RCC 7860 (cell line): ENCODE measurements around the gene PATJ.

Source experiments
- DNase-seq: peaks from one replicate; pipeline ENCODE4 v3.0.0-alpha.2; 2015; ENCODE audit warnings: low spot score
- FAIRE-seq: peaks from 2 replicates; lab custom pipeline; 2012; peaks lifted over from hg19 to GRCh38; lab: Jason Lieb, UNC

The PATJ gene

DNA sequence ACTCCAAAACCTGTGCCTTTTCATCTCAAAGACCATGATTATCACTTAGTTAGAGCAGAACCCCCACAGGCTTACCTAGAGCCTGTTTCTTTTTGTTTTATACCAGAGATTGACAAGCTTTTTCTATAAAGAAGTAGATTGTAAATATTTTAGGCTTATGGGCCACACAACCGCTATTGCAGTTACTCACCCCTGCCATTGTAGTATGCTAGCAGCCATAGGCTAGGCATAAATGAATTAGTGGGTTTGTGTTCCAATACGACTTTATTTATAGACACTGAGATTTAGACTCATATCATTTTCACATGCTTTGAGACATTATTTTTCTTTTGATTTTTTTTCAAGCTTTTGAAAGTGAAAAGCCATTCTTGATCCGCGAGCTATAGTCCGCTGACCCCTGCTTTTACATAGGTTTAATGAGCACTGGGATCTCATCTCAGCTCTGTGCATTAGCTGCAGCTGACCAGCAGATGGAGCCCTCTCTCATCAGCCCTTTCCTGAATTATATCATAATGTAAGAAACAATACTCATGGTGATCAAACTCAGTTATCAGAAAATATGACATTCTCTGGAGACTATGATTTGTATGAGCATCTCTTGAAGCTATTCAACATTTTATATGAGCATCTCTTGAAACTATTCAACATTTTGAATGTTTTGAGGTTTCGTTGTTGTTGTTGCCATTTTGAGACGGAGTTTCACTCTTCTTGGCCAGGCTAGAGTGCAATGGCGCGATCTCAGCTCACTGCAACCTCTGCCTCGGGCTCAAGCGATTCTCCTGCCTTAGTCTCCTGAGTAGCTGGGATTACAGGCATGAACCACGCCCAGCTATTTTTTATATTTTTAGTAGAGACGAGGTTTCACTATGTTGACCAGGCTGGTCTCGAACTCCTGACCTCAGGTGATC is 340.4 kb downstream of the PATJ start:
- FAIRE-seq (peak; percentile 51), DNase-seq (peak; percentile 36)

DNA sequence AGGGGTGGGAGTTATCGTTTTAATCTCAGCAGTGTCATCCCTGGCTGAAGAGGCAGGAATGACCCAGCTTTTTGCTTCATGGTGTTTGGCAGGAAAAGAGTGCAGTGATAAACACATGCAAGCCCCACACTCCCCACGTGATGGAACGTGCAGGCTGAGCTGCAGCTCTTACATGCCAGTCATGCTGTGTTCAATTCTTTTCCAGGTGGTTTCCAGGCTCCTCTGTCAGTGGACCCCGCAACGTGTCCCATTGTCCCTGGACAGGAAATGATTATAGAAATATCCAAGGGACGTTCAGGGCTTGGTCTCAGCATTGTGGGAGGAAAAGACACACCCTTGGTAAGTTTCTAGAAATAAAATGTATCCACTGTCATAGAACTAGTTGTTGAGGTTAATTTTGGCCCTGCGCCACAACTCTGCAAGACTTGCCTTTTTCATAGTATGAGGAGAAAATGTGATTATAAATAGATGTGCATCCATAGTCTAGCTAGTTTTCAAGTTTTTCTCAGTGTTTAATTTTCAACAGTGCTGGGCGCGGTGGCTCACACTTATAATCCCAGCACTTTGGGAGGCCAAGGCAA is 342.1 kb downstream of the PATJ start:
- no peak for DNase-seq
- no peak for FAIRE-seq

DNA sequence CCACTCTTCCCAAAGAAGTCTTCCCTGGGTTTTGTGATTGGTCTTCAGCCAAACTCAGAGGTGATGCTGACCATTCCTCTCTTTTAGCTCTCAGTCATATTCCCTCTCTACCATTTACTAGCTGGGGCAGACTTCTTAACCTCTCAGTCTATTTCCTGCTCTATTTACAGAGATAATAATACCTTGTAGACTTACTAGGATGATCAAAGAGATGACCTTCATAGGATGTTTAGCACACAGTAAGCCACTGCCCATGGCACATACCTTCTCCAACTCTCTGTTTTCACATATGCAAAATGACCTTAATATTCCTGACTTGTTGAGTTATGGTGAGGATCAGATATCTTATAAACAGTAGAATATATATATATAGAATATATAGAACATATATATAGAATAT is 346.2 kb downstream of the PATJ start:
- FAIRE-seq (no peak), DNase-seq (no peak)

- DNase-seq (no peak), FAIRE-seq (no peak)
Measured at GRCh38 chr1:62089570-62089969, 347.3 kb downstream of the PATJ start.

- DNase-seq (no peak), FAIRE-seq (no peak)
Measured at GRCh38 chr1:62090016-62090415, 347.7 kb downstream of the PATJ start.

DNA sequence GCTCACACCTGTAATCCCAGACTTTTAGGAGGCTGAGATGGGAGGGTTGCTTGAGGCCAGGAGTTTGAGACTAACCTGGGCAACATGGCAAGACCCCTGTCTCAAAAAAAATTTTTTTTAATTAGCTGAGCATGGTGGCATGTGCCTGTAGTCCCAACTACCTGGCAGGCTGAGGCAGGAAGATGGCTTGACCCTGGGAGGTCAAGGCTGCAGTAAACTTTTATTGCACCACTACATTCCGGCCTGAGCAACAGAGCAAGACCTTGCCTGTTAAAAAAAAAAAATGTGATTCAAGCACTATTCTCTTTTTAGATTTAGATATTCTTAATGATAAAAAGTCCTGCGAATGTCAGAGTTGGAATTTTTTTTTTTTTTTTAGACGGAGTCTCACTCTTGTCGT is 349.8 kb downstream of the PATJ start:
- FAIRE-seq (no peak), DNase-seq (no peak)

- DNase-seq, result no peak
- FAIRE-seq, result no peak
Measured at GRCh38 chr1:62093261-62093660, 351.0 kb downstream of the PATJ start.

- no peak for DNase-seq
- FAIRE-seq, result no peak
Measured at GRCh38 chr1:62097464-62097863, 355.2 kb downstream of the PATJ start.

- FAIRE-seq (no peak), DNase-seq (no peak)
Measured at GRCh38 chr1:62100442-62100841, 358.2 kb downstream of the PATJ start.

DNA sequence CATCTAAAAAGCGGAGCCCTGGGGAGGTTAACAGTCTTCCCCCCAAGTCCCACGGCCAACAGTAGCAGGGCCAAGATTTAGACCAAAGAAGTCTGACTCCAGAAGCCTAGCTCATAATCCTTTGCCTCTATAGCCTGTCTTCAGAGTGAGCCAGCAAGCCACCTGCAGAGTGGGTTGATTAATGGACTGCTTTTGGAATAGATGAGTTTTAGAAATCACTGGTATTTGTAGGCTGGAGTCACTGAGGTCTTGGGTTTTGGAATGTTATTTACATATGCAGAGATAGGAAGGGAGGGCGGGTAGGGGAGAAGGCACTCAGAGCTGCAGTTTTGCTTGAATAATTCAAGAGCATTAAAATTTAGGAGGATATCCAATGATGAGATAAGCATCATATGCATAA is 361.6 kb downstream of the PATJ start:
- DNase-seq (no peak), FAIRE-seq (no peak)

DNA sequence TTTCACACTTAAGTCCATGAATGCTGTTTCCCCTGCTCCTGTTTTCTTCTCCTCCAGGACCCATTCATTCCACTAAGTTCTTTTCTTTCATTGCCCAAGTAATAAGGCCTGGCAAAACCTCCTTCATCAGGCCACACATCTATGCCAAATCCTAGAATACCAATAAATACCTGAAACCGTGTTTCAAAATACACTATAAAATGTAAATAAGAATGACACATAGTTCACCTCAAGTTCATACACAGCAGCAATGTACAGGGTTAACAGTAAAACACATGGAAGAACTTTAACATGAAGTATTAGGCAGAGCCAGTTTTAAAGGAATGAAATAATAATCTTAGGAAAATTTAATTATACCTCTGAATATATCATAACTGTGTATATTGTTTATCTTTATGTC is 365.6 kb downstream of the PATJ start:
- DNase-seq, result no peak
- peak; percentile 29 for FAIRE-seq

DNA sequence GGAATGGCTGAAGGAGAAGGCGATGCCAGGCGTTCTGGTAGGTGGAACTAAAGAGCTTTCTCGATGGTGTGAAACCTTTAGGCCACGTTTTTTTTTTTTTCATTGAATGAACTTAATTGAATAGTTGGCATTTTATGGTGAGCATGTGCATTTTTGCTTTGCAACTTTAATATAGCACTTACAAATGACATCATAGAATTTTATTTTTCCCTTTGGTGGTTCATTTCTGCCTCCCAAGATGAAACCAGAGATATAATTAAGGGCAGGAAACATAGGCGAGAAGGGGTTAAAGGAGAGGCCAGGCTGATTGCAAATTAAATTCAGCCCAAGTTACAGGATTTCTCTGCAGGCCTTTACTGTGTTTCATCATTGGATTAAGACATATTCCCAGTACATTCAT is 366.8 kb downstream of the PATJ start:
- FAIRE-seq (no peak), DNase-seq (no peak)

- FAIRE-seq (no peak), DNase-seq (no peak)
Measured at GRCh38 chr1:62110198-62110817, 368.0 kb downstream of the PATJ start.

DNA sequence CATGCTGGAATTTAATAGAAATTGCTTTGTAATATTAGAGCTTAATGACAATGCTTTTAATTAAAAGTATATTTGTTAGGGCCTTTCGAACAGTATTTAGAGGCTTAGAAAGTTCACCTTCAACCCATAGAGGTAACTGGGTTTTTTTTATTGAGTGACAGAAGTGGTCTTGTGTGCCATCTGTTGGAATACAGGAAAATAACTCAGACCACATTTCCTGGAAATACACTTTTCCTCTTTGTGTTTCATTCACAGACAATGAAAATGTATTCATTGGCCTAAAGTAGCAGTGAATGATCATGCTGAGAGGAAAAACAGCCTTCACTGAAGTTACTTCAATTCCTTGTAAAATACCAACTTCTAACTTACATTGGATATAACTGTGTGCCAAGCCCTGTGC is 368.8 kb downstream of the PATJ start:
- no peak for FAIRE-seq
- DNase-seq, result no peak

DNA sequence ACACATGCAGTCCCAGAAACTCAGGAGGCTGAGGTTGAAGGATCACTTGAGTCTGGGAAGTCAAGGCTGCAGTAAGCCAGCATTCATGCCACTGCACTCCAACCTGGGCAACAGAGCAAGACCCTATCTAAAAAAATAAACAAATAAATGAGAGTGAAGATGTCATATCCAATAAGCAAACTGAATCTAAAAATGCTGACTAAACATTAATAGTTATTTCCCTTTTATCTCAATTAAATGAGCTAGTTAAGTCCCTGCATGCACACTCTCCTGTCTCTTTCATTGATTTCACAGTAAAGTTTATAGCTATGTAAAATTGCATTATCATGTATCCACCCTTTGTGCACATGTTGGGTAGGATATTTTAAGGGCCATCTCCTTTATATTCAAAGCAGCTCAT is 371.2 kb downstream of the PATJ start:
- DNase-seq, result no peak
- FAIRE-seq, result no peak

DNA sequence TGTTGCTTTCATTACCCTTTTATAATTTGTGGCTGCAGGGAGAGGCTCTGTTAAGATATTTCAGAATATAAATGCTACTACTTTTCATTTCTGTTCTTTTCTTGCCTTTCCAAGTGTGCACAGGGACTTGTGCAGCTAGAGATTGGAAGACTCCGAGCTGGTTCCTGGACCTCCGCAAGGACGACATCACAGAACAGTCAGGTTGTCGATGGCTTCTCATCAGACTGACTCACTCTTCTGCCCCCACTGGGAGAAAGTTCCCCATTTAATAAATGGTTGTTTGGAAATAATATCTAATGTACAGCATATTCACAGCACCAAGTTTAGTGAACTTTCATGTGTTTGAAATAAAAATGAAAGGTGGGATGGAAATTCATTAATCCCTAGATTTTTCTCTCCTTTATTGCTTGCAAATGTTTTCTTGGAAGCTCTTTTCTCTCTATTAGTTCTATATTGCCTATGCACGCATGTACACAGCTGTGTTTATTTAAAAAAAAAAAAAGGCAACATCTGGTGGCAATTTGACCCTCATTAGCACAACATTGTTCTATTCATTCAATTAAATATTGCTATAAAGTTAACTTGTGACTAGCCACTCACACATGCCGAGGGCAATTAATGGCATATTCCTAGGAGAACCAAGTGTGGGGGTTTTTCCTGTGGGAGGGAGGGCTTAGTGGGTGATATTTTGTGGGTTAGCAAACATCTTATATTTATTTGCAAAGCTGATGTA is 374.9 kb downstream of the PATJ start:
- no peak for DNase-seq
- FAIRE-seq, result no peak

DNA sequence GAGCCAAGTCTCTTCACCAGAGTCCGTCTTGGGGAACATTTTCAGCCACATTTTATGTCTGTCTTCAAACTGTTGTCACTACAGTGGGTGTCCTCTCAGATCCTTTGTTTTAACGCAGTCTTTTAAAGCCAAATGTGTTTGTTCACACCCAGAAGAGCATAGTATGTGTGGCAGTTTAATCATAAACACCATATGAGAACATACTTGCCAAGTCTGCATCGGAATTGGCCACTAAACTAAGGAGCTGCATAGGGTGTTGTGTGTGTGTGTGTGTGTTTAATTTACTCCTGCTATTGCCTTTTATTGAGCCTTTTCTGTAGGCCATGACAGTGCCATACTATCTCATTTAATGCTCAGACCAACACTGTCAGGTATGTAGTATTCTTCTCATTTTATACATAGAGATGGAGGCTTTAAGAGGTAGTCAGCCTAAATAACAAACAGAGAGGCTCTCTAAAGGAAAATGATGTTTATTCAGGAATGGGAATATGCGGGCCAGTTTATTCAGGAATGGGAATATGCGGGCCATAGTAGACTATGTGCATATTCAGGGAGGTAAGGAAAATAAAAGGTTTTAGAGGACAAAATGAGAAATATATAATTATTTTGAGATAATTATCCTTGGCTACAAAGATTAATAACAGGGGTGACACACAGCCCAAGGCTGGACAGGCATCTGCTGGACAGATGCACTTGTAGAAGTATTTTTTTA is 384.5 kb downstream of the PATJ start:
- FAIRE-seq (no peak), DNase-seq (no peak)

GRCh38 chr1:62128745-62129144 is 386.5 kb downstream of the PATJ start:
- DNase-seq, result no peak
- FAIRE-seq, result no peak

DNA sequence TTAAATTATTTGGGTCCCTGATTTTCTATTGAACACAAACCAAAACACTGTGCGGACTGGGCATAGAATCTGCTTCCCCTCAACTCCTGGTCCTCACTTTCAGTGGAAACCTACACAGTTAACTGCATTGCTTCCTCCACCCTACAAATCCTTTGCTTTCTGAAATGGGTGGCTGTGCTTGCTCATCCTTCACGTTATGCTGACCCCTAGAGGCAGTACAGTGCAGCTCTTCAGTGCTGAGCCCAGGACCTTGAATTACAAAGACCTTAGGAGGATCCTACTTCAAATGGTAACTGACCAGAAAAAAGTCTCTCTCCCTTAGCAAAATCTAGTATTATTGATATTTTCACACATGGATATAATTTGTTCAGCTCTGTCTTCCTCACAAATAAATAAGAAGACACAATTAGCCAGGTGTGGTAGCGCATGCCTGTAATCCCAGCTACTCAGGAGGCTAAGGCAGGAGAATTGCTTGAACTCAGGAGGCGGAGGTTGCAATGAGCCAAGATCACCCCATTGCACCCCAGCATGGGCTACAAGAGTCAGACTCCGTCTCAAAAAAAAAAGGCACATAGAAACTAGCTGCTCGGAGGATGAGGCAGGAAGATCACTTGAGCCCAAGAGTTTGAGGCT is 388.9 kb downstream of the PATJ start:
- FAIRE-seq, result no peak
- DNase-seq, result peak; percentile 18

- DNase-seq (no peak), FAIRE-seq (no peak)
Measured at GRCh38 chr1:62138029-62138428, 395.7 kb downstream of the PATJ start.
